SU-DHL-6 (cell line): Measurements from ENCODE around the gene PPT2.

Experiments used
- H2AFZ ChIP-seq: fragments of 200-600 bp; sonication (generic); 2 replicates; pipeline ENCODE4 v1.6.1; 2014; ENCODE audit warnings: low read depth, mild to moderate bottlenecking, moderate library complexity, mixed read lengths, antibody characterized with exemption, low read length; ENCODE audit not compliant: severe bottlenecking
- H3F3A ChIP-seq: fragments of 200-600 bp; shearing (Covaris generic); 2 replicates; pipeline ENCODE4 v1.6.0; 2016; ENCODE audit warnings: antibody characterized with exemption, mild to moderate bottlenecking; ENCODE audit not compliant: insufficient read depth
- H3K27ac ChIP-seq: fragments of 200-600 bp; sonication (generic); 2 replicates; pipeline ENCODE4 v1.5.1; 2016; ENCODE audit warnings: low read depth, mild to moderate bottlenecking, low read length, moderate library complexity, mixed read lengths
- H3K27me3 ChIP-seq: fragments of 200-600 bp; sonication (generic), shearing (Covaris generic); 2 replicates; pipeline ENCODE4 v1.6.0; 2014; ENCODE audit warnings: mild to moderate bottlenecking, low read length
- H3K36me3 ChIP-seq: fragments of 200-600 bp; sonication (generic); 2 replicates; pipeline ENCODE4 v1.6.1; 2014; ENCODE audit warnings: mild to moderate bottlenecking, low read length, mixed read lengths
- H3K4me2 ChIP-seq: fragments of 300-600, 200-600 bp; shearing (Covaris generic), sonication (generic); 2 replicates; pipeline ENCODE4 v1.6.0; 2014; ENCODE audit warnings: low read length, low read depth, mild to moderate bottlenecking; ENCODE audit not compliant: poor library complexity, severe bottlenecking
- H3K4me3 ChIP-seq: fragments of 200-600 bp; sonication (generic); 2 replicates; pipeline ENCODE4 v1.5.1; 2014; ENCODE audit warnings: antibody characterized with exemption, low read length, mild to moderate bottlenecking, mixed read lengths; ENCODE audit not compliant: insufficient read depth, poor library complexity, severe bottlenecking
- H3K79me2 ChIP-seq: fragments of 200-600 bp; sonication (generic); 2 replicates; pipeline ENCODE4 v1.6.1; 2014; ENCODE audit warnings: mild to moderate bottlenecking, low read length, moderate library complexity; ENCODE audit not compliant: insufficient read depth
- H3K9ac ChIP-seq: fragments of 200-600 bp; sonication (generic); 2 replicates; pipeline ENCODE4 v1.7.0; 2014; ENCODE audit warnings: mild to moderate bottlenecking, low read length
- H3K9me2 ChIP-seq: fragments of 200-600 bp; sonication (generic); replicated peaks from 2 replicates; pipeline ENCODE4 v1.6.1; 2014; ENCODE audit warnings: low read length; ENCODE audit not compliant: insufficient read depth
- H3K9me3 ChIP-seq: fragments of 200-600 bp; sonication (generic); 2 replicates; pipeline ENCODE4 v1.6.1; 2014; ENCODE audit warnings: low read length, mixed read lengths; ENCODE audit not compliant: insufficient read depth
- H4K20me1 ChIP-seq: fragments of 200-600 bp; sonication (generic); 2 replicates; pipeline ENCODE4 v1.6.1; 2014; ENCODE audit warnings: low read depth, mild to moderate bottlenecking, antibody characterized with exemption, low read length, moderate library complexity, mixed read lengths
- EZH2phosphoT487 ChIP-seq: fragments of 200-600 bp; sonication (generic), shearing (Covaris generic); conservative IDR thresholded peaks from 2 replicates; pipeline ENCODE4 v1.6.1; 2018; ENCODE audit warnings: mild to moderate bottlenecking, antibody characterized with exemption, low read length, moderate library complexity, mixed read lengths
- TF ChIP-seq, protein P1 (sequence below): fragments of 200-600 bp; sonication (generic); IDR thresholded peaks from one replicate; pipeline ENCODE4 v1.5.1; 2017; ENCODE audit warnings: antibody characterized with exemption, mild to moderate bottlenecking, low read length, moderate library complexity; ENCODE audit not compliant: insufficient read depth, poor library complexity, severe bottlenecking

PPT2 gene

DNA sequence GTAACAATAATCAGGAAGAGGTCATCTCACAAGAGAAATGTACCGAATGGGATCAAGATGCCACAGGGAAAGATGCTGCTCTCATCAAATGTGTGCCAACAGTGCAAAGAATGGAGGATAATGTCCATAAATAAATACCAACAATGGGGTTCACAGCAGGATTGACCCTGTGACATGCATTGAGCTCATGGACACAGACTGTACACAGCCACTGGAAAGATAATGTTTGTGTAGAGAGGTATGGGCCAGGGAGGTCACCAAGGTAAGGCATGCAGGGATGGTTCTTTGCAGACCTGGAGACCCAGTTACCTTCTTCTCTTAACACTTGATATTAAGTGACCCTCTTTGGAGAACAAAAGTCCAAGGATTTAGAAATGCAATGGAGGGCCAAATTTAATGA is 20.5 kb downstream of the PPT2 start:
- Histone ChIP-seq H3K79me2 (peaks cover 29% of the 10 kb centered on the region), H3K27me3 (no peaks in the 10 kb centered on the region), H3K9me2 (no peaks in the 10 kb centered on the region), H3K27ac (no peak overlapping the region), H3K9me3 (no peaks in the 10 kb centered on the region), H3K36me3 (no peaks in the 10 kb centered on the region), H2AFZ (no peak overlapping the region), H3K9ac (no peak overlapping the region), H4K20me1 (no peaks in the 10 kb centered on the region), H3F3A (peaks cover 16% of the 10 kb centered on the region), H3K4me3 (no peak overlapping the region), H3K4me2 (peak overlapping the region; percentile 73)
- TF ChIP-seq, protein P1, sequence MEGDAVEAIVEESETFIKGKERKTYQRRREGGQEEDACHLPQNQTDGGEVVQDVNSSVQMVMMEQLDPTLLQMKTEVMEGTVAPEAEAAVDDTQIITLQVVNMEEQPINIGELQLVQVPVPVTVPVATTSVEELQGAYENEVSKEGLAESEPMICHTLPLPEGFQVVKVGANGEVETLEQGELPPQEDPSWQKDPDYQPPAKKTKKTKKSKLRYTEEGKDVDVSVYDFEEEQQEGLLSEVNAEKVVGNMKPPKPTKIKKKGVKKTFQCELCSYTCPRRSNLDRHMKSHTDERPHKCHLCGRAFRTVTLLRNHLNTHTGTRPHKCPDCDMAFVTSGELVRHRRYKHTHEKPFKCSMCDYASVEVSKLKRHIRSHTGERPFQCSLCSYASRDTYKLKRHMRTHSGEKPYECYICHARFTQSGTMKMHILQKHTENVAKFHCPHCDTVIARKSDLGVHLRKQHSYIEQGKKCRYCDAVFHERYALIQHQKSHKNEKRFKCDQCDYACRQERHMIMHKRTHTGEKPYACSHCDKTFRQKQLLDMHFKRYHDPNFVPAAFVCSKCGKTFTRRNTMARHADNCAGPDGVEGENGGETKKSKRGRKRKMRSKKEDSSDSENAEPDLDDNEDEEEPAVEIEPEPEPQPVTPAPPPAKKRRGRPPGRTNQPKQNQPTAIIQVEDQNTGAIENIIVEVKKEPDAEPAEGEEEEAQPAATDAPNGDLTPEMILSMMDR, result no peak
- no peak for TF ChIP-seq EZH2phosphoT487

DNA sequence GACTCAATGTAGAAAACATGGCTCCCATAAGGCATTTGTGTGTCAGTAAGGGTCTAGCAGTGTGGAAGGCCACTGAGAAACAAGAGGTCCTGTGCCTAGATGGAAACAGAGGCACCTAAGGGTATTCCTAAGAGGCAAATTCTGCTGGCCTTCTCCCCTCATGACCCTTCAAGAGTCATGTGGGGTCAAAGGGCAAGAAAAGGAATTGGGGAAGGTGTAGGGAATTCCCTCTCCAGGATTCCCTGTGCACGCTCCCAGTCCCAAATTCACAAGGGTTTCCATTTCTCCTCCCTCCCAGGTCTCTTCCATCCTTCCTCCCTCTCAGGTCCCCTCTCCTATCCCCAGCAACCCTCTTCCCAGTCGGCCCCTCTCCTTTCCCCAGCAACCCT is 21.4 kb downstream of the PPT2 start:
- Histone ChIP-seq H3F3A (peaks cover 16% of the 10 kb centered on the region), H3K9me3 (no peaks in the 10 kb centered on the region), H3K4me3 (peak overlapping the region; percentile 86), H3K9me2 (no peaks in the 10 kb centered on the region), H2AFZ (peak overlapping the region; percentile 39), H3K36me3 (no peaks in the 10 kb centered on the region), H3K9ac (peak overlapping the region; percentile 88), H3K79me2 (peaks cover 31% of the 10 kb centered on the region), H3K4me2 (peak overlapping the region; percentile 73), H3K27ac (no peak overlapping the region; the same call in 1 of the 2 replicates), H4K20me1 (no peaks in the 10 kb centered on the region), H3K27me3 (no peaks in the 10 kb centered on the region)
- no peak for TF ChIP-seq EZH2phosphoT487
- TF ChIP-seq, protein P1, result no peak

DNA sequence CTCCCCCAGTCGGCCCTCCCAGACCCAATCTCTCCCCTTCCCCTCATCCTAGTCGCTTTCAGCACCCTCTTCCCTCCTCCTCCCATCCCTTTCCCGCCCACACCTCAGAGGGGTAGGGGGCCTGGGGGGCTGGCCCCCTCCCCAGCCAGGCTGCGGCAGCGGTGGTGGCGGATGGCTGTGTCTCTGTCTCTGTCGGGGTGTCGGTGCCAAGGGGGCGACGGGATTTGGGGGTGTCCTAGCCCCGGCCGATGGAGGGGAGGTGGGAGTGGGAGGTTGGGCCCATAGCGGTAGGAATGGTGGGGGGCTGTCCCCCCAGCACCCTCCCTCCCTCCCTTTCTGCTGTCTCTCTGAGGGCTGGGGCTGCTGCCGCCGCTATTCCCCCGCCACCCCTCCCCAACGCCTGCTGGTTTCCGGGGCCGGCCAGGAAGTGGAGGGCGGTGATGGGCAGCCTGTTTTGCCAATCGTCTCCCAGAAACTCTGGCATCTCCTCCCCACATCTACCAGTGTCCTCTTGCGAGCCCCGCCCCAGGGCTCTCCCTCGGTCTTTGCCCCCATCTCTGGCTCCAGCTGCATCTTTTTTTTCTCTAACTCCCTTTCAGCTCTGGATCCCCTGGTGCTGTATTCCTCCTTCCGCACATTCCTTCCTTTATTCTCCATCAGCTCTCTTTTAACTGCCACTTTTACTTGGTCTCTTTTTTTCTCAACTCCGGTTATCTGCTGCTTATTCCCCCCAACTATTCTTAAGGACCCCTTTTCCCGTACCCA is 22.0 kb downstream of the PPT2 start, which contains the start of gene AGPAT1:
Gene AGPAT1, minus strand, starts transcription at position 374 of the 765 bp plus-strand sequence. CDS start 4,588 bp downstream, outside the sequence.
- Histone ChIP-seq H3K4me3 (peak within 1 kb of the TSS; percentile 86), H3K27me3 (no peaks in the 10 kb centered on the region), H2AFZ (peak within 1 kb of the TSS; percentile 59), H3K9me2 (no peaks in the 10 kb centered on the region), H3K36me3 (no peaks in the 10 kb centered on the region), H3K4me2 (peak within 1 kb of the TSS; percentile 73), H3K27ac (peak within 1 kb of the TSS; percentile 81), H3K9ac (peak within 1 kb of the TSS; percentile 88), H3K9me3 (no peaks in the 10 kb centered on the region), H3K79me2 (peaks cover 31% of the 10 kb centered on the region), H3F3A (peaks cover 16% of the 10 kb centered on the region), H4K20me1 (no peaks in the 10 kb centered on the region)
- TF ChIP-seq, protein P1, result no peak
- TF ChIP-seq EZH2phosphoT487, result no peak
